VCaP (cell line): ENCODE results near the gene TPM2.

ENCODE experiments used
- H3K27ac ChIP-seq: fragments of 450-650 bp; 2 replicates; pipeline ENCODE4 v1.5.1; 2017
- TF ChIP-seq, protein P1 (sequence below): fragments of 450-650 bp; conservative IDR thresholded peaks from 2 replicates; pipeline ENCODE4 v1.5.1; 2017; ENCODE audit warnings: mild to moderate bottlenecking, moderate library complexity

TPM2 gene

DNA sequence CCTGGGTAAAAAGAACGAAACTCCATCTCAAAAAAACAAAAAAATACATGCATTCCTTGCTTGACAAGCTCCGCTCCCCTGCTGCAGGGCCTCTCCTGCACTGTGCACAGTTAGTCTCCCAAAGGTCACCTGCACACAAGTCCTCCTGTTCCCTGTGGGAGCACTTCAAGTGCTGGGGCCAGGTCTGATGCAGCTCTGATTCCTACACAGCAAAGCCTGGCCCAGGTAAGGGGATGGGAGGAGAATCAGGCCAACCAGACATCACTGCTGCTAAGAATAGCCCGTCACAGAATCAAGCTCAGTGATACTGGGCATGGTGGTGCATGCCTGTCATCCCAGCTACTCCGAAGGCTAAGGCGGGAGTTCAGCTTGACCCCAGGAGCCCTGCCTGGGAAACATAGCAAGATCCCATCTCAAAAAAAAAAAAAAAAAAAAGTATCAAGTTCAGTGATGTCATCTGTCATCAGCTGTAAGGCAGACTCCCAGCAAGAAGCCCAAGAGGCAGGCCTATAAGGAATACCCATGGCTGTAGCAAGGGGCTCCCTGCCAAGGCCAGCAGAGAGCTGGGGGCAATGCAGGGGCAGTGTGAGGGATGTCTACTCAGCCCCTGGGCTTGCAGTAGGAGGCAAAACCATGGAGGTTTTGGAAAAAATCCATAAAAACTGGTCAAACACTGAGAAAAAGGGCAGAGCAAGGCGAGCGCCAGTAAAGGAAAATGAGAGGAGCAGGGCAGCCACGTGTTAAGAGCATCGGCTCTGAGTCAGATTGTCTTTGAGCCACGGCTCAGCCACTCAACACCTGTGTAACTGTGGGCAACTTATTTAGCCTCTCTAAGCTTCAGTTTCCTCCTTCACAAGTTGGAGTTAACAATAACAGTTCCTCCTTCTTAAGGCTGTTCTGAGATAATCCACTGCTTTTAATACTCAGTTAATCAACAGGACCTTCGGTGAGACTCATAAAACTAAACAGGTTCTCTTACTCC, 3.2 kb downstream of the TPM2 start:
- H3K27ac ChIP-seq: no peak overlapping the region
- TF ChIP-seq, protein P1, sequence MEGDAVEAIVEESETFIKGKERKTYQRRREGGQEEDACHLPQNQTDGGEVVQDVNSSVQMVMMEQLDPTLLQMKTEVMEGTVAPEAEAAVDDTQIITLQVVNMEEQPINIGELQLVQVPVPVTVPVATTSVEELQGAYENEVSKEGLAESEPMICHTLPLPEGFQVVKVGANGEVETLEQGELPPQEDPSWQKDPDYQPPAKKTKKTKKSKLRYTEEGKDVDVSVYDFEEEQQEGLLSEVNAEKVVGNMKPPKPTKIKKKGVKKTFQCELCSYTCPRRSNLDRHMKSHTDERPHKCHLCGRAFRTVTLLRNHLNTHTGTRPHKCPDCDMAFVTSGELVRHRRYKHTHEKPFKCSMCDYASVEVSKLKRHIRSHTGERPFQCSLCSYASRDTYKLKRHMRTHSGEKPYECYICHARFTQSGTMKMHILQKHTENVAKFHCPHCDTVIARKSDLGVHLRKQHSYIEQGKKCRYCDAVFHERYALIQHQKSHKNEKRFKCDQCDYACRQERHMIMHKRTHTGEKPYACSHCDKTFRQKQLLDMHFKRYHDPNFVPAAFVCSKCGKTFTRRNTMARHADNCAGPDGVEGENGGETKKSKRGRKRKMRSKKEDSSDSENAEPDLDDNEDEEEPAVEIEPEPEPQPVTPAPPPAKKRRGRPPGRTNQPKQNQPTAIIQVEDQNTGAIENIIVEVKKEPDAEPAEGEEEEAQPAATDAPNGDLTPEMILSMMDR: no peak

DNA sequence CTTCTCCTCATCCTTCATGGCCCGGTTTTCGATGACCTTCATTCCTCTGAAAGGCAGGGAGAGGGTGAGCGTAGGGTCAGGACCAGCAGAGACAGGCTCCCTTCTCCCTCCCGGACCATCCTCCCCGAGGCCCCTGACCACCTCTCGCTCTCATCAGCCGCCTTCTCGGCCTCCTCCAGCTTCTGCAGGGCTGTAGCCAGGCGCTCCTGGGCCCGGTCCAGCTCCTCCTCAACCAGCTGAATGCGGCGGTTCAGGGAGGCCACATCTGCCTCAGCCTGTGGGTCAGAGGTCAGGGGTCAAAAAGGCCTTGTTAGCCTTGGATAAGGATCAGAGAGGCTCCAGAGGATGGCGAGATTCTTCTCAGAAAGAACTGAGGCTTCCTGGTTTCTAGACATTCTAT, 4.2 kb downstream of the TPM2 start:
- no peak overlapping the region for H3K27ac ChIP-seq
- TF ChIP-seq, protein P1: no peak

DNA sequence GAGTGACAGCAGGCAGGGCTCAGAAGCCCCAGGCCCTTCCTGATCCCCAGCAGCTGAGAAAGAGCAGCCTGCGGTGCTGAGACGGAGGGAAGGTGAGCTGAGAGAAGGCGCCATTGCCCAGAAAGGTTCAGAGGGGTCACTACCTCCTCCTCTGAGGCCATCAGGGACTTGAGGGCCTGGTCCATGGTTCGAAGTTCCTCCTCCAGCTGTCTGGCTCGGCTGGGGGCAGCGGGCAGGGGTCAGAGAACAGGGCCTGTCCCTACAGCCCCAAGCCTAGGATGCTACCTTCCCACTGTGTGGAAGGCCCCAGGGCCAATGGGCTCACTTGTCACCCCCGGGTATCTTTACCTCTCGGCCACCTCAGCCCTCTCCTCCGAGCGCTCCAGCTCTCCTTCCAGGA, 4.8 kb downstream of the TPM2 start:
- H3K27ac ChIP-seq: no peak overlapping the region
- TF ChIP-seq, protein P1: no peak

DNA sequence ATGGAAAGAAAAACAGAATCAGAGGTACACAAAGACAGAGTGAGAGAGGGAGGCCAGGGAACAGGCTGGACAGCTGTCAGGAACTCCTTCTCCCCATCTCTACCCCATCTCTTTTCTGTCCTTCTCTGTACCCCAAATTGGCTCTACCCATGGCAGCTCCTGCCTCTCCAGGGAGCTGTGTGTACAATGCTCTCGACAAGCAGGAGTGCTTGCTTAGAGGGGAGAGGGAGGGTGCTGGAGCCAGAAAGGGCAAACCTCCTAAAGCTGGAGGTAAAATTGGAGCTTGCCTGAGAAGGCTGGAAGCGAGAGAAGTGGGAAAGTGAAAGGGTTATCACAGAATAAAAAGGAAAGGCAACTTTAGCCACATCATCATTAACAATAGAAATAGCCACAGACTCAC, 6.4 kb downstream of the TPM2 start:
- H3K27ac ChIP-seq: no peak overlapping the region
- TF ChIP-seq, protein P1: no peak

DNA sequence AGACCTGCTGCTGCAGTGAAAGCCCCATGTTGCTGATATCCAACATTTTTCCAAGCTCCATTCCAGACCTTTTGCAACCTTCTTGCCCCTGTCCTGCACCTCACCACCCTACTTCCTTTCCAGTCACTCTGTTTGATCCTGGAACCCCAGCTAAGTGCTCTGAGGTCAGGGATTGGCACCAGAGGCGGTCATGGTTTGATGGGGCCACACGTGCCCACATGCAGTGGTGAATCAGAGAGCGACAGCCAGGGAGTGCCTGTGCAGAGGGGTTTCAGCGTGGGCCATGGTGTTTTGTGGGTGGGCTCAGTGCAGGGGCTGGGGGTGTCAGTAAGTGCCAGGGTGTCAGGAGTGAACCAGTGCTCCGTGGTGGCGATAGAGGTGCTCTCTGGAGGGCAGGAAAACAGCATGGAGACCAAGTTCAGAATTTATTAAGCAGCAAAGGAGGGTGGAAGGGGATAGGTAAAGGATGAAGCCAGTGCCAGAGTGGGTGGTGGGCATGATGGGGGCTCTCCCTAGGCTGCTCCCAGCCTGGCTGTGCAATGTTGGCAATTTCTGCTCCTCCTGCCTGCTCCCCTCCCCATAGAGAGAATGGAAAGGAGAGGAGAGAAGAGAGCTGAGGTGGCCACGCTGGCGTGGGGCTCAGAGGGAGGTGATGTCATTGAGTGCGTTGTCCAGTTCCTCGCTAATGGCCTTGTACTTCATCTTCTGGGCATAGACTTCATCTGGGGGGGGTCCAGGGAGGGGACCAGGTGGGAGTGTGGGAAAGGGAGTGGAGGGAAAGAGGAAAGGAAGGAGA, 7.0 kb downstream of the TPM2 start:
- TF ChIP-seq, protein P1: no peak
- no peak overlapping the region for H3K27ac ChIP-seq

DNA sequence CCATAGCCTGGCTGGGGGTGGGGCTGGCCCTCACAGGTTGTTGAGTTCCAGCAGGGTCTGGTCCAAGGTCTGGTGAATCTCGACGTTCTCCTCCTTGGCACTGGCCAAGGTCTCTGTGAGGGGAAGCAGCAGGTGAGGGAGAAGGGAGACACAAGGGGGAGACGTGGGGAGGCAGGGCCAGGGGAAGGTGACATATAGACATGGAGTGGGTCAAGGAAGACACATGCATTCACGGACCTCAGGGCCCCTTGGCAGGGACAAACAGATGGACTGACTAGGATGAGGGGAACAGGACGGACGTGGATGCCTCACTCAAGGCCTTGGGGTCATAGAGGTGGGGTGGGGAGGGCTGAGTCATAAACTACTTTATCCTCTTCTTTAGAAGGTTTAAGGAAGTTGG, 7.7 kb downstream of the TPM2 start:
- TF ChIP-seq, protein P1: no peak
- H3K27ac ChIP-seq: no peak overlapping the region

DNA sequence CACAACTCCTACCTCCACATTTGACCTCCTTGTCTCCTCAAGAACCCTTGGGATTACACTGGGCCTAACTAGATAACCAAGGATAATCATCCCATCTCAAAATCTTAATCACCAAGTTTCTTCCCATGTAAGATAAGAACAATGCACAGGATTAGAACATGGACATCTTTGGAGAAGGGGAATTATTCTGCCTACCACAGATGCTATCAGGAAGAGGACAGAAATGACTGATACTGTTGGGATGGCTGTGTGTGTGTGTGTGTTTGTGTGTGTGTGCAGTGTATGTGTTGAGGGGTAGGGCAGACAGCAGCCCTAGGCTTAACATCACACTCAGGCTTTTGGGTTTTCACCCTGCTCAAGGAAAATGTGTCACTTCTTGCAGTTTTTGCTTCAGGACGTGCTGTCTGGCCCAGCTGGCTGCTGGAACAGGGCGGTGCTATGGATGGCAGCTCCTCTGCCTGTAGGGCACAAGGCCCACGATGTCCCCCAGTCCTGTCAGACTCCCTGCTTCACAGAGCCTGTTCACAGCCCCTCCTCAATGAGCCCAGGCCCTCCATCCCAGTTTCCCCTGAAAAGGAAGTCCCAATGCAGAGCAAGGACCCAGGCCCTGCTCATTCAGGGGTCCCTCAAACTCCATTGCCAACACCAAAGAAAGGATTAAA, 8.3 kb downstream of the TPM2 start:
- no peak overlapping the region for H3K27ac ChIP-seq
- TF ChIP-seq, protein P1: no peak
